Measurements from ENCODE around the gene KLHL8.

The KLHL8 gene

GRCh38 chr4:87120010-87120409 is 100.4 kb downstream of the KLHL8 start:
- DNase-seq = no peak

- no peak for DNase-seq
Measured at GRCh38 chr4:87118826-87119225, 101.6 kb downstream of the KLHL8 start.

GRCh38 chr4:87118421-87118820 is 102.0 kb downstream of the KLHL8 start:
- DNase-seq = no peak

- DNase-seq = no peak
Measured at GRCh38 chr4:87117732-87118075, 102.7 kb downstream of the KLHL8 start.

- DNase-seq = no peak
Measured at GRCh38 chr4:87117051-87117731, 103.2 kb downstream of the KLHL8 start.

GRCh38 chr4:87116231-87116630 is 104.2 kb downstream of the KLHL8 start:
- DNase-seq = no peak

GRCh38 chr4:87114245-87115062 is 106.0 kb downstream of the KLHL8 start:
- DNase-seq = no peak

GRCh38 chr4:87112063-87112462 is 108.4 kb downstream of the KLHL8 start:
- no peak for DNase-seq
